Measurements from ENCODE around the gene CAB39L.

The CAB39L gene

GRCh38 chr13:49265822-49266221, 178.0 kb downstream of the CAB39L start:
- peak; percentile 31 for DNase-seq

GRCh38 chr13:49262634-49263033, 181.2 kb downstream of the CAB39L start:
- DNase-seq = no peak

- DNase-seq = no peak
These were observed 184.3 kb downstream of the CAB39L start for GRCh38 chr13:49259586-49259985.

Measured in fibroblast of skin of right biceps (primary cell).